Neural cell (in vitro differentiated cells): ENCODE data around the gene GNB1. TPM values are rescaled to one million over a fixed set of nuclear protein-coding genes. Genes with fewer than 3 reads are reported as not detected.

Experiments
- H2AFZ ChIP-seq: fragments of 200-600, 300-800 bp; sonication (generic), shearing (Covaris generic); 2 replicates; pipeline ENCODE4 v1.6.0; 2014; ENCODE audit warnings: low read depth, mild to moderate bottlenecking, antibody characterized with exemption, low read length, moderate library complexity
- H3F3A ChIP-seq: fragments of 200-600 bp; shearing (Covaris generic); 2 replicates; pipeline ENCODE4 v1.6.1; 2016; ENCODE audit warnings: mild to moderate bottlenecking, moderate library complexity, mixed read lengths, antibody characterized with exemption, low read length; ENCODE audit not compliant: insufficient read depth, poor library complexity, severe bottlenecking
- H3K27ac ChIP-seq: fragments of 200-600, 300-800 bp; sonication (generic), shearing (Covaris generic); 2 replicates; pipeline ENCODE4 v1.5.1; 2014; ENCODE audit warnings: mild to moderate bottlenecking, low read length, moderate library complexity
- H3K27me3 ChIP-seq: fragments of 300-800, 200-600 bp; sonication (generic), shearing (Covaris generic); 2 replicates; pipeline ENCODE4 v1.6.0; 2014; ENCODE audit warnings: mild to moderate bottlenecking, low read depth, low read length, moderate library complexity; ENCODE audit not compliant: insufficient read depth
- H3K36me3 ChIP-seq: fragments of 300-800, 200-600 bp; sonication (generic), shearing (Covaris generic); 2 replicates; pipeline ENCODE4 v1.5.1; 2014; ENCODE audit warnings: mild to moderate bottlenecking, antibody characterized with exemption, low read length, moderate library complexity; ENCODE audit not compliant: insufficient read depth
- H3K4me2 ChIP-seq: fragments of 300-800, 200-600 bp; sonication (generic), shearing (Covaris generic); 2 replicates; pipeline ENCODE4 v1.6.0; 2014; ENCODE audit warnings: mild to moderate bottlenecking, low read length
- H3K4me3 ChIP-seq: fragments of 300-800, 200-600 bp; sonication (generic), shearing (Covaris generic); 2 replicates; pipeline ENCODE4 v1.5.1; 2014; ENCODE audit warnings: mild to moderate bottlenecking, low read length, moderate library complexity
- H3K79me2 ChIP-seq: fragments of 200-600 bp; shearing (Covaris generic); replicated peaks from 2 replicates; pipeline ENCODE4 v1.6.0; 2014; ENCODE audit warnings: mild to moderate bottlenecking, low read length, moderate library complexity; ENCODE audit not compliant: insufficient read depth
- H3K9ac ChIP-seq: fragments of 300-800, 200-600 bp; sonication (generic), shearing (Covaris generic); 2 replicates; pipeline ENCODE4 v1.6.1; 2016; ENCODE audit warnings: mild to moderate bottlenecking, low read length, mixed read lengths
- H3K9me2 ChIP-seq: fragments of 200-600 bp; shearing (Covaris generic); 2 replicates; pipeline ENCODE4 v1.6.1; 2016; ENCODE audit warnings: mild to moderate bottlenecking, low read length, mixed read lengths; ENCODE audit not compliant: insufficient read depth
- H3K9me3 ChIP-seq: fragments of 200-600, 300-800 bp; sonication (generic), shearing (Covaris generic); 2 replicates; pipeline ENCODE4 v1.6.1; 2016; ENCODE audit warnings: mild to moderate bottlenecking, mixed run types, low read length, moderate library complexity, mixed read lengths
- H4K20me1 ChIP-seq: fragments of 200-600 bp; shearing (Covaris generic); 2 replicates; pipeline ENCODE4 v1.6.1; 2016; ENCODE audit warnings: mild to moderate bottlenecking, mixed run types; ENCODE audit not compliant: insufficient read depth
- EP300 ChIP-seq: fragments of 450-650 bp; conservative IDR thresholded peaks from 2 replicates; pipeline ENCODE4 v1.6.1; 2014; ENCODE audit warnings: antibody characterized with exemption, mild to moderate bottlenecking, moderate library complexity; ENCODE audit not compliant: poor library complexity, severe bottlenecking
- EZH2 ChIP-seq: fragments of 200-600, 300-800 bp; shearing (Covaris generic), sonication (generic); IDR thresholded peaks from 2 replicates; pipeline ENCODE4 v1.6.1; 2014; ENCODE audit warnings: antibody characterized with exemption, low read length, borderline replicate concordance, mild to moderate bottlenecking; ENCODE audit not compliant: insufficient read depth, poor library complexity, severe bottlenecking
- MXI1 ChIP-seq: fragments of 450-650 bp; conservative IDR thresholded peaks from 2 replicates; pipeline ENCODE4 v1.6.1; 2014; ENCODE audit warnings: antibody characterized with exemption, mild to moderate bottlenecking; ENCODE audit not compliant: poor library complexity, severe bottlenecking
- POLR2AphosphoS5 ChIP-seq: IDR thresholded peaks from 2 replicates; pipeline ENCODE4 v1.6.1; 2012
- RAD21 ChIP-seq: fragments of 450-650 bp; conservative IDR thresholded peaks from 2 replicates; pipeline ENCODE4 v1.6.1; 2014; ENCODE audit warnings: antibody characterized with exemption, mild to moderate bottlenecking, moderate library complexity
- SMC3 ChIP-seq: fragments of 450-650 bp; conservative IDR thresholded peaks from 2 replicates; pipeline ENCODE4 v1.6.1; 2014; ENCODE audit warnings: antibody characterized with exemption, mild to moderate bottlenecking, moderate library complexity; ENCODE audit not compliant: poor library complexity
- TAF1 ChIP-seq: IDR thresholded peaks from 2 replicates; pipeline ENCODE4 v1.6.1; 2012; ENCODE audit warnings: low read depth
- polyA plus RNA-seq: library from polyadenylated mRNA; depleted of rRNA; stranded (reverse); fragments of >200 nt; gene quantifications from 2 replicates; pipeline ENCODE4 v1.2.3, GENCODE V29; 2014
- TF ChIP-seq, protein P1 (sequence below): fragments of 450-650 bp; IDR thresholded peaks from 2 replicates; pipeline ENCODE4 v1.5.1; 2014; ENCODE audit warnings: antibody characterized with exemption, mild to moderate bottlenecking, moderate library complexity; ENCODE audit not compliant: poor library complexity, severe bottlenecking
- TF ChIP-seq, protein P2 (sequence below): IDR thresholded peaks from 2 replicates; pipeline ENCODE4 v1.6.1; 2012; ENCODE audit warnings: borderline replicate concordance

GNB1 gene
- polyA plus RNA-seq, 1 donor from 2014 or later, result 325 TPM

DNA sequence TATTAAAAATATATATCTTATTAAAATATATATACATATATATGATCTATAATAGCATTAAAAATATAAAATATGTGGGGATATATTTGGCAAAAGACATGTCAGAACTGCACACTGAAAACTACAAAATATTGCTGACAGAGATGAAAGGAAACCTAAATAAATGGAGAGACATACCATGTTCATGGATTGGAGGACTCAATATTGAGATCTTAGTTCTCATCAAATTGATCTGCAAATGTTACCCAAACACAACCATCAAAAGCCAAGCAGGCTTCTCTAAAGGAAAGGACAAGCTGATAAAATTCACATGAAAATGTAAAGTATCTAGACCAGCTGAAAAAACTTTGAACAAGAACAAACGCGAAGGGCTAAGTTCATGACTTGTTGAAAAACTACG lies 119.8 kb downstream of the GNB1 start:
- Histone ChIP-seq H3K79me2 (peaks cover 10% of the 10 kb centered on the region), H3K9me2 (no peaks in the 10 kb centered on the region), H3K9me3 (no peaks in the 10 kb centered on the region), H3F3A (no peaks in the 10 kb centered on the region), H2AFZ (no peak overlapping the region), H3K27me3 (no peaks in the 10 kb centered on the region), H3K4me2 (no peak overlapping the region), H3K27ac (no peak overlapping the region), H4K20me1 (no peaks in the 10 kb centered on the region), H3K4me3 (no peak overlapping the region), H3K9ac (no peak overlapping the region), H3K36me3 (no peaks in the 10 kb centered on the region)
- TF ChIP-seq, protein P1, sequence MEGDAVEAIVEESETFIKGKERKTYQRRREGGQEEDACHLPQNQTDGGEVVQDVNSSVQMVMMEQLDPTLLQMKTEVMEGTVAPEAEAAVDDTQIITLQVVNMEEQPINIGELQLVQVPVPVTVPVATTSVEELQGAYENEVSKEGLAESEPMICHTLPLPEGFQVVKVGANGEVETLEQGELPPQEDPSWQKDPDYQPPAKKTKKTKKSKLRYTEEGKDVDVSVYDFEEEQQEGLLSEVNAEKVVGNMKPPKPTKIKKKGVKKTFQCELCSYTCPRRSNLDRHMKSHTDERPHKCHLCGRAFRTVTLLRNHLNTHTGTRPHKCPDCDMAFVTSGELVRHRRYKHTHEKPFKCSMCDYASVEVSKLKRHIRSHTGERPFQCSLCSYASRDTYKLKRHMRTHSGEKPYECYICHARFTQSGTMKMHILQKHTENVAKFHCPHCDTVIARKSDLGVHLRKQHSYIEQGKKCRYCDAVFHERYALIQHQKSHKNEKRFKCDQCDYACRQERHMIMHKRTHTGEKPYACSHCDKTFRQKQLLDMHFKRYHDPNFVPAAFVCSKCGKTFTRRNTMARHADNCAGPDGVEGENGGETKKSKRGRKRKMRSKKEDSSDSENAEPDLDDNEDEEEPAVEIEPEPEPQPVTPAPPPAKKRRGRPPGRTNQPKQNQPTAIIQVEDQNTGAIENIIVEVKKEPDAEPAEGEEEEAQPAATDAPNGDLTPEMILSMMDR, result no peak
- TF ChIP-seq RAD21, result no peak

DNA sequence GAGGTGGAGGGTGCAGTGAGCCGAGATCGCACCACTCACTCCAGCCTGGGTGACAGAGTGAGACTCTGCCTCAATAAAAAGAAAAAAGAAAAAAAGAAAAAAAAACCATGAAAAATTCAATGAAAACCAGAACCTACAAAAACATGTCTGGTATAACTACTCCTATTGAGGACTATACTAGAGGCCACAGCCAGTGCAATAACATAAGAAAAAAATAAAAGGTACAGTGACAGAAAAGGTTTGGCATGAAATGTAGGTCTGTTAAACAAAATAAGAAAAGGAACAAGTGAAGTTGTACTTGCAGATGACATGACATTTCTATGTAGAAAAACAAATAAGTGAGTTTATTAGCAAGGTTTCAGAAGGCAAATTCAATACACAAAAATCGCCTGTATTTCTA lies 120.8 kb downstream of the GNB1 start:
- Histone ChIP-seq H3K9me3 (no peaks in the 10 kb centered on the region), H3K9me2 (no peaks in the 10 kb centered on the region), H3K79me2 (peaks cover 6% of the 10 kb centered on the region), H3K4me3 (no peak overlapping the region), H3K27ac (no peak overlapping the region), H3K4me2 (no peak overlapping the region), H2AFZ (no peak overlapping the region), H3K9ac (no peak overlapping the region), H4K20me1 (no peaks in the 10 kb centered on the region), H3F3A (no peaks in the 10 kb centered on the region), H3K36me3 (no peaks in the 10 kb centered on the region), H3K27me3 (no peaks in the 10 kb centered on the region)
- TF ChIP-seq TAF1 (no peak), RAD21 (no peak), POLR2AphosphoS5 (no peak), EP300 (no peak), EZH2 (no peak), MXI1 (no peak), SMC3 (no peak)
- TF ChIP-seq, protein P2, sequence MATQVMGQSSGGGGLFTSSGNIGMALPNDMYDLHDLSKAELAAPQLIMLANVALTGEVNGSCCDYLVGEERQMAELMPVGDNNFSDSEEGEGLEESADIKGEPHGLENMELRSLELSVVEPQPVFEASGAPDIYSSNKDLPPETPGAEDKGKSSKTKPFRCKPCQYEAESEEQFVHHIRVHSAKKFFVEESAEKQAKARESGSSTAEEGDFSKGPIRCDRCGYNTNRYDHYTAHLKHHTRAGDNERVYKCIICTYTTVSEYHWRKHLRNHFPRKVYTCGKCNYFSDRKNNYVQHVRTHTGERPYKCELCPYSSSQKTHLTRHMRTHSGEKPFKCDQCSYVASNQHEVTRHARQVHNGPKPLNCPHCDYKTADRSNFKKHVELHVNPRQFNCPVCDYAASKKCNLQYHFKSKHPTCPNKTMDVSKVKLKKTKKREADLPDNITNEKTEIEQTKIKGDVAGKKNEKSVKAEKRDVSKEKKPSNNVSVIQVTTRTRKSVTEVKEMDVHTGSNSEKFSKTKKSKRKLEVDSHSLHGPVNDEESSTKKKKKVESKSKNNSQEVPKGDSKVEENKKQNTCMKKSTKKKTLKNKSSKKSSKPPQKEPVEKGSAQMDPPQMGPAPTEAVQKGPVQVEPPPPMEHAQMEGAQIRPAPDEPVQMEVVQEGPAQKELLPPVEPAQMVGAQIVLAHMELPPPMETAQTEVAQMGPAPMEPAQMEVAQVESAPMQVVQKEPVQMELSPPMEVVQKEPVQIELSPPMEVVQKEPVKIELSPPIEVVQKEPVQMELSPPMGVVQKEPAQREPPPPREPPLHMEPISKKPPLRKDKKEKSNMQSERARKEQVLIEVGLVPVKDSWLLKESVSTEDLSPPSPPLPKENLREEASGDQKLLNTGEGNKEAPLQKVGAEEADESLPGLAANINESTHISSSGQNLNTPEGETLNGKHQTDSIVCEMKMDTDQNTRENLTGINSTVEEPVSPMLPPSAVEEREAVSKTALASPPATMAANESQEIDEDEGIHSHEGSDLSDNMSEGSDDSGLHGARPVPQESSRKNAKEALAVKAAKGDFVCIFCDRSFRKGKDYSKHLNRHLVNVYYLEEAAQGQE, result no peak
- TF ChIP-seq, protein P1, result no peak
